ENCODE data around the gene GID8.

Gene GID8

DNA sequence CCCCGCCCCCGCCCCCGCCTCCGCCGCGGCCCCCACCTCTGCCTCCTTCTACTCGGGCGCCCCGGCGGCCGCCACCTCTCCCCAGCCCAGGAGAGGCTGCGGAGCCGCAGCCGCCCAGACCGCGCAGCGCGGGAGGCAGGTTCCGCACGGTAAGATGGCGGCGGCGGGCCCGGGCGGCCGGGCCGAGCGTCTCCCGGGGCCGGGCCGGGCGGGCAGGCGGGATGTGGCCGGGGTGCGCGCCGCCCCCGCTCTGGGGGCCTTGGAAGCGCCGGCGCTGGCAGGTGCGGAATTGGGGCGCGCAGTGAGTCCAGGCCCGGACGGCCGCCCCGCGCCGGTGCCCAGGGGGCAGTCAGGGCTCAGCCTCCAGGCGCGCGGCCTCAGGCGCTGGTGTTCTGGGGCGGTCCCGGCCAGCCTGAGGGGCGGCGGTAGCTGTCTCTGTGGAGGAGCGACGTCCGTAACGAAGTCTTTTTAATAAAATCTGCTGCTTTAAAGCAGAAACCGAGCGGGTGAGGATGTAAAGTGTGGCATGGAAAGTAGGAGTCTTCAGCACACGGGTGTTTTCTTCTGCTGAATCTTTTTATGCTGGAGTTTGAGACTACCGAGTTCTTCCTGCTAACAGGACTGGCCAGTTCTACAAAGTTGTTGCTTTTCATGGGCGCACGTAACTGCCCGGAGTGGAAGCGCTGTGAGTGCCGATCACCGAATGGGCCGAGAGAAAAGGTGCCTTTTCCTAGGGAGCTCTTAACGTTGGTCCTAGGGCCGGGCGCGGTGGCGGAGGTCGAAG is at the start of gene GID8:
Gene GID8, plus strand, starts transcription at position 43 of the 784 bp plus-strand sequence. CDS start 3,356 bp downstream, outside the sequence.
- peak; percentile 63 for DNase-seq

DNA sequence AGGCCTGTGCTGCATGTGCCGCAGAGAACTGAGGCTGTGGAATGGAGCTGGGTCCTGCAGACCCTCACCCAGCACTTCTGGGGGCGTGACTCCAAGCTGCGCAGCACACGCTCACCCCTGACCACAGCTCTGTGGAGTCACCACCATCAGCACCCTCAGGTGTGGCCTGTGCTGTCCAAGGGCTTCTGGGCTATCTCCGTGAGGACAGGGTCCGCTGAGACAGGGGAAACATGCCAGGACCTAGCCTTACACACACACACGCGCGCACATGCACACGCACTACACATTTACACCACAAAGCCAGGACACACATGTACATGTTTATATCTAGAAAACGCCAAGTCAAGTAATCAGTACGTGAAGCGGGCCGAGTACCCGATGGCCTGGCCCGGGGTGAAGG is 49.5 kb upstream of the GID8 start:
- no peak for DNase-seq

DNA sequence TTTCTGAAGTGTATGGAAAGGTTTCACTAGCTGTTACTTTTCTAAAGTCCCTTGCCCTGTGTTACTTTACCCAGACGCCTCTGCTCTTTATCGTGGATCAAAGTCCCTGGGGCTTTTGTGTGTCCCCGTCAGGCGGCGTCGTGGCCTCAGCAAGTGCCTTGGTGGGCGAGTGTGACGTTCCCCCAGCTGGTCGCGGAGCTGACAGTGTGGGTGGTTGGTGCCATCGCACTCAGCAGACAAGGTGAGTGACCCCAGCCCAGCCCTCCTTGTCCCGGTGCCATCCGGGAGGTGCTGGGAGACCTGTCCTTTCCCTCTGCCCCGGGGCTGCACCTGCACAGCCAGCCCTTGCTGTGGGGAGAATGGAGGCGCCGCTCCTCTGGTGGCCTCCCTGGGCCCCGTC is 49.0 kb upstream of the GID8 start:
- DNase-seq: no peak

DNA sequence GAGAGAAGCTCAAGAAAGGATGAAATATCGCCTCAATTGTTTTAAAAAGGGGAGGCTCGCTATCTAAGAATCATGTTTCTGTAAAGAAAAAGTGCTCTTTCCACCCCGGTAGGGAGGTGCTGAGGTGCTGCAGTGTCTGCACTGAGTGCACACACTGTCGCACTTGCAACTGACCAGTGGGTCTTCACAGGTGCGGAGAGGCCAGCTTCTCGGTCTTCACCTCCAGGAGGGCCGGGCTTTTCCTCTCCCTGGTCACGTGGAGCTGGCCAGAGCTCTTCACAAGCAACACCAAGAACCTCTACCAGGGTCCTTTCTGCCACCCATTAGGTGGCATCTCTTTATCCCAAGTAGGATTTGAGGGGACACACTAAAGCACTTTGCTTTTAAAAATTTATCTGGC is 48.5 kb upstream of the GID8 start:
- DNase-seq: no peak

DNA sequence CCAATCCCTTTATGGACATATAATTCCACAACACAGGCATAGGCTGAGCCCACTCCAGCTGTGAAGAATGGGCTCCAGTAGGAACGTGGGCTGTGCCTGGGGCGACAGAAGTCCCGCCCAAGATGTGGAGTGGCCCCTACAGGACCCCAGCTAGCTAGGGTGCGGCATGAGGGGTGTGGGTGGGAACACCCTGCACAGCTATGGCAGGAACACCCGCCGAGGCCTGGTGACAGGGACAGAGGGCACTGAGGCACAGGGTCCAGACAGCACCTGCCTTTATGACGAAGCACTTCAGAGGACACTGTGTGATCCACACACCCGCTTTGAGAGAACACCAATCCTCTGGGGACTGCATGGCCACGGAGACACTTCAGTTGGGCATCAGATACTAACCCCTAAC is 48.1 kb upstream of the GID8 start:
- no peak for DNase-seq

DNA sequence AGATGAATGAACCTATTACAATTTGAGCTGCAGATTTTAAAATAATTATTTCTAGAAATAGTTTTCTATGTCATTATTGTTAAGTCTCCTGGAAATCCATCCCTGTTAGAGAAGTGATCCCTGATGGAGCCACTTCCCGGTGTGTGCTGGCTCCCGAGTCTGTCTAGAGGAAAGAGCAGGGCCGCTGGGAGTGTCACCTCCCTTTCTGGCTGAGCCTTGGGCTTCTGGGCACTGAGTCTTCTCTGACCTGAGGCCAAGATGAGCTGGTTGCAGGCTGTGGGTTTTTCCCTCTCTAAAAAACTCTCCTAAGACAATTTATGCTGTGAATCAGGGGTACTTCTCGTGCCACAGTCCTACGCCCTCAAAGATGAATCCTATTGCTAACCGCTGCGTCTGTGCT is 47.5 kb upstream of the GID8 start:
- no peak for DNase-seq

DNA sequence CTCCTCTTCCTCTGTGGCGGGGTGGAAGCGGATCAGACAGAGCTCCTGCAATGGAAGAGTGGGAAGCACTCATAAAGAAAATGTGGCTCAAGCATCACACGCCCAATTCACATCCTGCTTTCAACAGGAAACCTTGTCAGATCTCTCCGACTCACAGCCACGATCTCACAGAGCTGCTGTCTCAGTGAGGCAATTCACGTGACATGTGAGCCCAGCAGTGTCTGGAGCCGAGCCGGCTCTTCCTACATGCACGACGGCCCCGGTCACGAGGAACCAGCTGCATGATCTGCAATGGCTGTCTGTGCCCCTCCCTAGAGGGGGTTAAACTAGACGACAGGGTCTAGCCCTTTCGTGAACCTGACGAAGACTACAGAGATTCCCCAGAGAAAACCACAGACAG is 46.8 kb upstream of the GID8 start:
- no peak for DNase-seq

DNA sequence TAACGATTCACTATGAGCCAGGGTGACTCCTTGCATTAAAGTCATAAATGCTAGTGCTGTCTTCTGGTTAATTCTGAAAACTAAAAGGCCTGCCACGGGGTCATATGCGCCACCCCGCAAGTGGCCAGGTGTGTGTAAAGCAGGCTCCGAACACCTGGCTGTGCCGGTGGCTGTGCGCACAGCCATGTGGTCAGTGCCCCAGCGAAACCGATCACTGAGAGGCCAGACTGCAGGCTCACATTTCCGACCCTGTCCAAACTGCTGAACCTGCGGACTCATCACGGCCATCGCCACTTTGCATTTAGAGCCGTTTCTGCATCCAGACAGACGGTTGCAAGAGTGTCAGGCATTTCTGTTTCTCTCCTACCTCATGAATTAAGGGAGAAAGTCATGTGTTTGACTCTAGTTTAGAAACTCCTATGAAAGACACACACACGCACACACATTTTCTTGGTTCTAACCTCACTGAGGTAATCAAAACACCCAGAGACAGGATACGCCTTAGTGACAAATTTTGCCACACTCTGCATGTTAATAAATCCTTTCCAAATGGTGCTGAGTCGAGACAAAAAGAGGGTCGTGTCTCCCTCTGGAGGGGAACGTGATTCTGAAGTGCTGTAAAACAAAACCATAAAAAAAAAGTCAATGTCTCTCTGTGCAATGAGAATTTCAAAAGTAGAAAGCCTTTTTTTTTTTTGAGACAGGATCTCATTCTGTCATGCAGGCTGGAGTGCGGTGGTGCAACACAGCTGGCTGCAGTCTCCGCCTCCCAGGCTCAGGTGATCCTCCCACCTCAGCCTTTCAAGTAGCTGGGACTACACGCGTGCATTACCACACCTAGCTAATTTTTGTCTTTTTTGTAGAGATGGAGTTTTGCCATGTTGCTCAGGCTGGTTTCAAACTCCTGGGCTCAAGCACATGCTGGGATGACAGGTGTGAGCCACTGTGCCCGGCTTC is 45.3 kb upstream of the GID8 start:
- no peak for DNase-seq

DNA sequence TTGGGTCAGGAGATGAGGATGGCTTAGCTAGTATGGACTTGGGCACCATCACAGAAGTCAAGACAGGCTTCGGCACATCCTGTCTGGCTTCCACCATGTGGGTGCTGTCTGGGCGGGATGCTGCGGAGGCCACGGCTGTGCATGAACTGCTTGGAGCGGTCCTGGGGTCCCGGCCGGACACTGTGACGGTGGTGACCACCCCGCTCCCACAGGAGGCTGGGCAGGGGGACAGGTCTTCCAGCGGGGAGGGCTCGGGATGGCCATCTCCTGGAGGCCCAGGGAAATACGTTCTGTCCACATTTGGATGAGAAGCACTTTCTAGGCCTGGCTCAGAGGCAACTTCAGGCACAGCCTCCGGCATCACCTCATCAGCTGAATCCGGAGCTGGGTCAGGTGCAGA is 44.2 kb upstream of the GID8 start:
- no peak for DNase-seq

DNA sequence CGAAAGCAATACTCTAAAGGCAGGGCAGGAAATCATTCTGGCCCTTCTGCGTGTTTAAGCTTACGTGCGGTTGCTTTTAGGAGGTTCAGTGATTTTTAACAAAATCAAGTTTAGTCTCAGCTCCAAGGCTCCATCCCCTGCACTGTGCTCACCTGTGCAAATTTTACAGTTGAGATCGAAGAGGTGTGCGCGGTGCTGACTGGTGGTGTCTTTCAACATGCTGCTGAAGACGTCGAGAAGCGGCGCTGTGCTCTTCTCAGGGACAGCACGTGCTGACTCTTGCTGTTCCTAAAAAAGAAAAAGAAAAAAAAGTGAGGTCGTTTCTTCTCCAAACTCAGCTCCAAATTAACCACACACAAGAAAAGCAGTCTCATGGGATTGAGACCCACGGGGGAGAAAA is 43.7 kb upstream of the GID8 start:
- DNase-seq: no peak

DNA sequence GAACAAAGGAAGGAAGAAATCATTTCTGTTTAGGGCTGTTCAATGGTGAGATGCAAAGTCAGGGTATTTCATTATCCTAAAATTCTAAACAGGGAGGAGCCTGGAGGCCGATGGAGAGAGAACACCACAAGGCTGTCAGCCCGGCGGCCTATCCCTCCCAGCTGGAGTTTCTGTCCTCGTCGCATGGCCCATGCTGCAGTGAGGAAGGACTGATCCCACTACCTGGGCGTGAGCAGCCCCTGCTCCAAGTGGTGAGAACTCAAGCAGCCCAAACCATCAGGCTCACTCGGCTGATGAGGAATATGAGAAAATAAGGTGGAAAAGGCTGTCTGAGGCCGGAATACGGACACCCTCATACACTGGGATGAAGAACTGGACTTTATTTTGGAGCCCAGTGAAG is 42.4 kb upstream of the GID8 start:
- DNase-seq: no peak

DNA sequence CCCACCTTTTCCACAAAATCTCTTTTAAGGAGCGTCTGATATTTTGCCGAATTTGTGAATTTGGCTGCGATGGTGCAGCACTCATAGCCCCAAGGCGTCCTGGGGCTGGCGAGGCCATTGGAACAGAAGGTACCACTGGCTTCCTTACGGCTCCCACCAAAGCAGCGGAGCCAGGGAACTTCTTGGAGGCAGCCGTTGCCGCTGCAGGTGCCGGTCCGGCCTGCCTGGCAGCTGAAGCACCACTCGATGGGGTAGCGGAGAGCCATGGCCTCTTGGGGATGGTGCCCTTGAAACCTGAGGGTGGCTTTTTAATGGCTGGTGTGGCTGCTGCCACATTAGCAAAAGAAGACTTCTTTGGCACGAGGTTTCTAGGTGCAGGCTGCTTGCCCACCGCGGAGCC is 41.4 kb upstream of the GID8 start:
- no peak for DNase-seq

DNA sequence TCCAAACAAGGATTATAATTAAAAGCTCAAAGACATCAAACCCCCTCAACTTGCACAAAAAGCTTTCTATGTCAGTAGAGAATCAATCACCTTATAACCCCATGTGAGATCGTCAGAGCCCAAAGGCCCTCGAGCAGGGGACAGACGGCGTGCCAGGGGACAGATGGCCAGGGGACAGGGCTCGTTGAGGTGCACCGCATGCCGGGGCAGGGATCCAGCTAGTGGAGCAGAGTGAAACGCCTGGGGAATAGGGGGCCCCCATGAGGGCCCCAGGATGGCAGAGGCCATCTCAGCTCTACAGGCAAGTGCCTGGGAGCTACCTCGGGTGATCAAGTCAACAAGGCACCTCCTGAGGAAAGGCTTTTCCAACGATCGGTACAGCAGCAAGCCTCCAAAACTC is 40.3 kb upstream of the GID8 start:
- no peak for DNase-seq

DNA sequence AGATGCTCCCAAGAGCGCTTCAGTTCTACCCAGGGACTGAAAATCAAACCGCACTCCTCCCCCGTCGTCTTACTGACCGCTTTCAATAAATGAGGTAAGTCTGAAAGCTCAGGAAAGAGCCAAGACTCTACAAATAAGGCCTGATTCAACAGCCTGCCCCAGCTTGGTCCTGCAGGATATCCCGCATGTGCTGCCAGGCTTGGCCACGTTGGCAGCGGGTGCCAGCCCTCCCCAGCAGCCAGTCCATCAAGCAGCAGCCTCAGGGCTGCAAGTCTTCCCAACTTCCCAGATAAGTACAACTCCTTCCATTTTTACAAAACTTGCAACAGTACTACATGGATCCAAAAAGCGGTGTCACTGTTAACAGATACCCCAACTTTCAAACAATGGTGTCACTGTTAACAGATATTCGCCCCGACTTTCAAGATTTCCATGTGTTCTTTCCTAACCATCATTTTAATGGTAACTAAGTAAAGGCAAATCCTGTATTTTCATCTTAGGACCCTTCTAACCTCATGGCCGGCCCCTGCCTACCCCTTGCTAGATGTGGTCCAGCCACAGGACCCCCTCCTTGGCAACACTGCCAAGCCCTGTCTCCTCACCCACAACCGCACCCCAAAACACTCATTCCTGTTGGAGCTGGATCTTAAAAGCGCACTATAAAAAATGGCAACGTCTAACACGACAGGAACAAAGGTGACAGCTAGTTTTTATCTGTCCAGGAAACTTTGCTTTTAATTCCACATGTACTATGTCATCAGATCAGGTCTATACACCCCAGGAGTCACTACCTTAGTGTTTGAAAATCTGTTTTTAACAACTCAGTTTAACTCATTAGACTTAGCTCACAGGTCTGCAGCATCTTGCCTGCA is 39.6 kb upstream of the GID8 start:
- DNase-seq: no peak

DNA sequence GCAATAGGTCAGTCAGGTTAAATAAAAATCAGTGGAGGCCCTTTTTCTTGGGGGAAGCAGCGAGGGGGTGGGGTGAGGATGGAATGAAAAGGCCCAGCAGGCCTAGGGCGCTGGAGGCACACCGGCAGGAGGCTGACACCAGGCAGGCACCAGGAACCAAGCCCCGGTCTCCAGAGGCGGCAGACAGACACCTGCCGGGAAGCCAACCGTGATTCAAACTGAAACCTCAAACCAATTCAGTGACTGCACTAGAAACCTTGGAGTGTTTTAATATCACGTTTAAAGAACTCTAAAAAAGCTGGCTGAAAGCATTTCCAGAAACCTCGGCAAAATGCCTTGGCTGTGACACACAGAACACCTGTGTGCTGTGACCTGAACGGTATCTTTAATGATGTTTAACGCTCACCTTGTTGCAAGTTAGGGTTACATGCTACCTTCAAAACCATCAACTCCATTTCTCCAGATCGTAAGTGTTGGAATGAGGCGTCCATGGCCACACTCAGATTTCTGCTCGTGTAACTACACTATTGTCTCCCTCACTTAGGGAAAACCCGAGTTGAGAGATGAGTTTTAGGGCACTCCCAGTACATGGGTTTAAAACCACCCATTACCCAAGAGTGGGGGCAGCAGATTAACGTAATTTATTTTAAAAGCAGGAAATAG is 38.8 kb upstream of the GID8 start:
- DNase-seq: no peak

DNA sequence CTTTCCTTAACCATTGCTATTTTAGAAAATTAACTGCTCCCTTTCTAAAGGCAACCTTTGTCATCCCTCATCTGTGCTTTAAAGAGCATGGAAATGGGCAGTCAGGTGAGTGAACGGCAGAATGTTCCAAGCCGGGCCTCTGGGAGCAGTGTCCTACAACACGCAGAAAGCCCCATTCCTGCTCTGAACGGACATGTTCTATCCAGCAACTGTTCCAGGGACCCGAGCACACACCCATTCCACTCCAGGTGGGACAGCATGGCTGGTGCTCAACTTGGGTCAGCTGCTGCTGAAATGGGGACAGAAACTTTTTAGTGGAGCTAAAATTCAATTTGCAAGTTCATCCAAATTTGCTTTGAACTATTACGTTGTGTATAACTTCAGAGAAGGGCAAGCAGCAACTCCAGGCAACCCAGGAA is 38.3 kb upstream of the GID8 start:
- DNase-seq: no peak

DNA sequence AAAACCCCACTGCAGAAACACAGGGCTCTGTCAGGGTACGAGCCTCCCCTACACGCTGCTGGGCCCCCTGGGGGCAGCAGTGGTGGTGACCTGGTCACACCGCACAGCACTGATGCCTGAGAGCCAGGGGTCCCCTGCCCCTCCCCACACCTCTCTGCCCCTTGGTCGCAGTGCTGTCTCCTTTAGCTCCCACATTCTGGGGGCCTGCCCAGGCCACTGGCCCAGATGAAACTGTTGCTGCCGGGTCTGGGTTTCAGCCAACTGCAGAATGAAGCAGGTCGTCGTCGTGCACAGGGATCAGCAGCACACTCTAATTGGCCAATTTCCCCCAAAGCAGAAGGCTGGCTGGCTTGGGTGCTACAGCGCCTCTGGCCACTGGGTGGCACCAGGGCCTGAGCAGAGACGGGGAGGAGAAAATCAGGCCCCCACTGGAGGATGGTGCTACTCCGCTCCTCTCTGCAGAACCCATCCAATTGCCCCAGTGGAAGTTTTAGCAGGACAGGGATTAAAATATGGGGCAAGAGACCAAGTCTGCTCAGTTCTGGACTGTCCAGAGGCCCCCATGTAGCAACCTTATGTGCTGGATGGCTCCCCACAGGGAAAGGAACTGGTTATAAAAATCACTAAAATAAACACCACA is 37.8 kb upstream of the GID8 start:
- peak; percentile 82 for DNase-seq

DNA sequence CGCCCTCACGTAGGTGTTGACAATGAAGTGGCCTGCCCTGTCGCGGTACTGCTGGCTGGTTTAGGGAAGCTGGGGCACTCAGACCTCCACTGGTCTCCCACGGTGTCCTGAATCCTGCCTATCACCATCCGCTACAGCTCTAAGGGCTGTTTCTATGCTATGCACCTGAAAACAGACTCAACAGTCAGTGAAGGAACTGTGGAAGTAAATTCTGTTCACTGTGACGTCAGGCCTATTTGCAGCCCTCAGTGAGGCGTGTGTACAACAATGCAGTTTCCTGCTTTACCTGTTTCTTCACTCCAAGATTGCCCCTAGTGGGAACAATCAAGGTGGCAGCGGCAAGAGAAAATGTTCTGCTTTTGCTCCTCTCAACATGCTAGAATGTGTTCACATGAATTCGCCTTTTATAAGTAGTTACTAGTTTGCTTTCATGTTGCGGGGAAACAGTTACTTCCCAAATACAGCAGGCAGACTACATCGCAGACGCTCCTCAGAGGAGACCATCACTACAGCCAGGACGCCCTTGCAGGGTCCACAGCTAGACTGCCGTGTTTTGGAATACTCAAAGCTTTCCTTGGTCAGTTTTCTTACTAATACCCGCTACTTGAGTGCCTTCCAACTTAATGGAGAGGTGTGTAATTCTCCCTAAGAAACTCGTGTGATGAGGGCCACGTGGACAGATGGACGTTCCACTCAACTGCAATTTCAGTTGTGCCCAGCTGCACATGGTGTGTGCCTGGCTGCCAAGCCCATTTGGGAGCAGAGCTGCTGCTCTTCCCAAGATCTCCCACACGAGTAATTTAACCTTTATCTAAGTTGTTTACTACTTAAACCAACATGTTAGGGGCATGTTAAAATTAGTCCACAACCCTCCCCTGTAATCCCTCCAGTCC is 37.0 kb upstream of the GID8 start:
- DNase-seq: no peak

DNA sequence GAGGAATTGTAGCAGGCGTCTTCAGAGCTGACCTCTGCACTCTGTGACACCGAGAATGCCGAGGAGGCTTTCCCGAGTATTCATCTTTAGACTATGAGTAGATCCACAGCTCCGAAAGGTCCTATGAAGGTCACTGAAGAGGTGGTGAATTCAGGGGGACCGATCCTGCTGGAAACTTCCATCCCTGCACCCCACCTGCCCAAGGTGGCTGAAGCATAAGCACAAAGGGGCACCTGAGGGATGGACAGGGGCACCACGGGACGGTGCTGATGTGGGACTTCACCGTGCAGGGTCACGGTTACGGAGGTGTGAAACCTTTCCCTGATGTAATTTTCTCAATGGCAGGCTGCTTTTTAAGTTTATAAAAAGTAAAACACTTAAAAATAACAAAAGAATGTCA is 36.1 kb upstream of the GID8 start:
- no peak for DNase-seq

DNA sequence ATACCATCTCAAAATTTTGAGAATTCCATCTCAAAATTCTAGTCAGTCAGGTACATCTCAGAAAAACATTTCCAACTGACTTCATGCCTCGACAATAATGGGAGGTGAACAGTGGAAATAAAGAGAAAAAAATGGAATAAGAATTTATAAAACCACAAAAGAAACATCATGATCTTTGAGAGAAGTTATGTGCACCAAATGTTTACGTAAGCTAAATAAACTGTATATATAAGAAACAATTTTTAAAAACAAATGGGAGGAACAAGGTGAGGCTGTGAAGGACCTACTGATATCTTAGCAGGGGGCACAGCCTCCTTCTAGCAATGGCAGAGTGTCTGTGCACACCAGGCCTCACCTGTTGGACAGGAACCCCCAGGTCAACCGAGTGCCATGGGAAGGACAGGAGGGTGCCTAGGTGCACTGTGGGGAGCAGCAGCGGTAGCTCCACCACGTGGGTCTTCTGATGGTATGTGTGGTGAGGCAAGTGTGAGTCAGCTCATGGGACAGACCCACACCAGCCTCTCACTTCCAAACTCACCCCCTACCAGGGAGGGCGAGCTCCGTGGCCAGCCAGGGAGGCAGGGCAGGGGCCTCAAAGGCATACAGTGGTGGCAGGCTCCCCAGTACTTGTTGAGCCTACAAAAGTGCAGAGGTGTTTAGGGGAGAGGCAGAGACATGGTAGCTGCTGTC is 34.9 kb upstream of the GID8 start:
- no peak for DNase-seq
